Mucosa of rectum (tissue), 2 donors: Measurements from ENCODE around the gene WDR91.

ENCODE experiments used
- H3K27ac ChIP-seq, 2 donors: one replicate each; pipeline ENCODE4 v1.7.0; 2013; ENCODE audit warnings: inconsistent platforms in 2 of 2, low read depth in 2 of 2, low read length in 2 of 2
- H3K27me3 ChIP-seq, 2 donors: one replicate each; pipeline ENCODE4 v1.7.0; 2013; ENCODE audit warnings: low read length in 2 of 2; ENCODE audit not compliant: control insufficient read depth in 2 of 2, insufficient read depth in 2 of 2
- H3K36me3 ChIP-seq, 2 donors: one replicate each; pipeline ENCODE4 v1.7.0; 2013; ENCODE audit warnings: low read length in 2 of 2; ENCODE audit not compliant: control insufficient read depth in 2 of 2, insufficient read depth in 2 of 2
- H3K4me1 ChIP-seq, 2 donors: one replicate each; pipeline ENCODE4 v1.7.0; 2013; ENCODE audit warnings: low read length in 2 of 2, mild to moderate bottlenecking in 1 of 2; ENCODE audit not compliant: control insufficient read depth in 2 of 2, insufficient read depth in 2 of 2
- H3K4me3 ChIP-seq, 2 donors: one replicate each; pipeline ENCODE4 v1.7.0; 2013; ENCODE audit warnings: low read length in 2 of 2
- H3K9ac ChIP-seq, 2 donors: one replicate each; pipeline ENCODE4 v1.7.0; 2013; ENCODE audit warnings: low read length in 2 of 2, low read depth in 1 of 2, mild to moderate bottlenecking in 1 of 2
- H3K9me3 ChIP-seq, 2 donors: one replicate each; pipeline ENCODE4 v1.7.0; 2013; ENCODE audit warnings: low read length in 2 of 2; ENCODE audit not compliant: control insufficient read depth in 2 of 2
- donor health status: healthy.
- donor health status: Normal muscosa, but diverticular disease.

WDR91 gene

GRCh38 chr7:135199439-135199838 lies 11.9 kb downstream of the WDR91 start:
- H3K27me3 ChIP-seq: no peaks in the 10 kb centered on the region
- H3K4me1 ChIP-seq: no peaks in the 10 kb centered on the region
- H3K9ac ChIP-seq: no peak overlapping the region
- peaks cover 33 to 46% of the 10 kb centered on the region in 2 donors for H3K36me3 ChIP-seq
- H3K27ac ChIP-seq: no peak overlapping the region
- no peaks in the 10 kb centered on the region for H3K9me3 ChIP-seq
- H3K4me3 ChIP-seq: no peak overlapping the region

- Histone ChIP-seq H3K4me1 (no peaks in the 10 kb centered on the region), H3K4me3 (no peak overlapping the region), H3K9me3 (no peaks in the 10 kb centered on the region), H3K27me3 (no peaks in the 10 kb centered on the region), H3K36me3 (peaks cover 32 to 43% of the 10 kb centered on the region in 2 donors), H3K27ac (no peak overlapping the region), H3K9ac (no peak overlapping the region)
Observed at GRCh38 chr7:135197906-135198655, 13.2 kb downstream of the WDR91 start.

DNA sequence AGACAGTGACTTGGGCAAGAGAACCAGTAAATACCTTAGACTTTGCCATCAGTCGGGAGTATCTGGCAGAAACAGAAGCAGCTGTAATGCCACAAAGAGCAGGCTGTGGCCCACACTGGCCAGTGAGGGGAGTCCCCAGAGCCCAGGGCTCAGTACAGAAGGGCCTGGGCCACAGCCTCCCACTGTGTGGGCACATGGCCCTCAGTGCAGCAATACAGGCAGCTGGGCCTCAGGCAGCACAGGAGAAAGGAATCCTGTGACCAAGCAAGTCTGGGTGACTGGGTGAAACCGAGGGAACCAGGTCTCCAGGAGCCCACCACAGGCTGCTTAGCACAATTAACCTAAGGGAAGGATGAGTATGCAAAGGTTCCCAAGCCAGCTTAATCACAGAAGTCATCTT lies 14.0 kb downstream of the WDR91 start:
- Histone ChIP-seq H3K36me3 (peaks cover 30 to 45% of the 10 kb centered on the region in 2 donors), H3K9me3 (no peaks in the 10 kb centered on the region), H3K4me1 (no peaks in the 10 kb centered on the region), H3K9ac (no peak overlapping the region), H3K27me3 (no peaks in the 10 kb centered on the region), H3K4me3 (no peak overlapping the region), H3K27ac (no peak overlapping the region)

GRCh38 chr7:135195968-135196629 lies 15.2 kb downstream of the WDR91 start:
- Histone ChIP-seq H3K4me3 (no peak overlapping the region), H3K36me3 (peaks cover 27 to 47% of the 10 kb centered on the region in 2 donors), H3K27me3 (no peaks in the 10 kb centered on the region), H3K9me3 (no peaks in the 10 kb centered on the region), H3K9ac (no peak overlapping the region), H3K27ac (no peak overlapping the region), H3K4me1 (no peaks in the 10 kb centered on the region)

GRCh38 chr7:135195156-135195555 lies 16.2 kb downstream of the WDR91 start:
- no peak overlapping the region for H3K27ac ChIP-seq
- H3K4me3 ChIP-seq: no peak overlapping the region
- no peaks in the 10 kb centered on the region for H3K27me3 ChIP-seq
- peaks cover 27 to 40% of the 10 kb centered on the region in 2 donors for H3K36me3 ChIP-seq
- no peak overlapping the region for H3K9ac ChIP-seq
- no peaks in the 10 kb centered on the region for H3K9me3 ChIP-seq
- H3K4me1 ChIP-seq: no peaks in the 10 kb centered on the region

DNA sequence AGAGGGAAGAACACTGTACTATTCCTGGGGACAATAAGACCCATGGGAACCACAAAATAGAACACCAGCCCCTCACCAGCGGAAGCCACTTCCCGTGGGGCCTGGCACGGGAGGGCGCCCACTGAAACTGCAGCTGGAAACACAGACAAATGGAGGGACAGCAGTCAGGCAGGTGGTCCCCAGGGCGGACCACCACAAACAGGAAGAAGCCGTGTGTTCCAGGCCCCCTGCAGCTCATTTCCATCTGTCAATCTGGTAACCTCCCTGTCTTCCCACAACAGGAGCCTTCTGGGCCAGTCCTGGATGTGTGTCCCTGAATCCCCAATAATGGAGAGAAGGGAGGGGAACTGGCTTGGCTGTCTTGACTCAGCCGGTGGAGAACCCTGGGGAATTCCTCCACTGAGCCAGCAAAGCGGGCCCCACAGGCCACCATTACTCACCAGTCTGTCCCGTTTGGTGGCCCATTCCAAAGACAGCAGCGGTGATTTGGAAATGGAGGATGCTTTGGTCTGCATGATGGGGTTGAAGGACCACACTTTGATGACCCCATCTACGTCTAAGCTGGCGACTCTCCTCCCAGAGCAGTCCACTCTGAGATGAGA lies 16.7 kb downstream of the WDR91 start:
- Histone ChIP-seq H3K27me3 (no peaks in the 10 kb centered on the region), H3K4me3 (no peak overlapping the region), H3K9ac (no peak overlapping the region), H3K9me3 (no peaks in the 10 kb centered on the region), H3K36me3 (peaks cover 30 to 40% of the 10 kb centered on the region in 2 donors), H3K4me1 (no peaks in the 10 kb centered on the region), H3K27ac (no peak overlapping the region)

DNA sequence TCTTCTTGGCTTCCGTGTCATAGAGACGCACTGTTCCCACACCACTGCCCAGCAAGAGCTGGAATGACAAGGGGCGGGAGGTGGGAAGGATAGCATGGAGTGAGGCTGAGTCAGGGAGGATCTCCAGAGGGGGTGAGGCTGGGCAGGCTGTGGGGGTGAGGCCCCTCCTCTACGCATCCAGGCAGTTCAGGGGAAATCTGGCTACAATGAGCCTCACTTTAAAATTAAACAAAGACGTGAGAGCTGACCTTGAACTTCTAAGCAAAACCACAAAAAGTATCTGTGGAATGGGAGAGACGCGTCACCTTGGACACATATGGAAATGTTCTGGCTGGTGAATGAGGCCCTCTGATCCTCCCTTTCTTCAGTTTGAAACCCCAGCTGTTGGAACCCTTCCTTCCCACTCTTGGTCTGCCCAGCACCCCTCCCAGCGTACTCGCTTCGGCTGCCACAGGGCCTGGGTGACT lies 17.7 kb downstream of the WDR91 start:
- H3K4me3 ChIP-seq: no peak overlapping the region
- no peak overlapping the region for H3K9ac ChIP-seq
- H3K9me3 ChIP-seq: no peaks in the 10 kb centered on the region
- no peaks in the 10 kb centered on the region for H3K4me1 ChIP-seq
- no peak overlapping the region for H3K27ac ChIP-seq
- peaks cover 31 to 43% of the 10 kb centered on the region in 2 donors for H3K36me3 ChIP-seq
- no peaks in the 10 kb centered on the region for H3K27me3 ChIP-seq

- Histone ChIP-seq H3K4me3 (no peak overlapping the region), H3K27ac (no peak overlapping the region), H3K9ac (no peak overlapping the region), H3K36me3 (peaks cover 31 to 49% of the 10 kb centered on the region in 2 donors), H3K27me3 (no peaks in the 10 kb centered on the region), H3K4me1 (no peaks in the 10 kb centered on the region), H3K9me3 (no peaks in the 10 kb centered on the region)
Observed at GRCh38 chr7:135192914-135193536, 18.3 kb downstream of the WDR91 start.

GRCh38 chr7:135190703-135191102 lies 20.6 kb downstream of the WDR91 start:
- no peak overlapping the region for H3K4me3 ChIP-seq
- no peaks in the 10 kb centered on the region for H3K4me1 ChIP-seq
- H3K27me3 ChIP-seq: no peaks in the 10 kb centered on the region
- peaks cover 42 to 52% of the 10 kb centered on the region in 2 donors for H3K36me3 ChIP-seq
- H3K9ac ChIP-seq: no peak overlapping the region
- H3K27ac ChIP-seq: no peak overlapping the region
- H3K9me3 ChIP-seq: no peaks in the 10 kb centered on the region

DNA sequence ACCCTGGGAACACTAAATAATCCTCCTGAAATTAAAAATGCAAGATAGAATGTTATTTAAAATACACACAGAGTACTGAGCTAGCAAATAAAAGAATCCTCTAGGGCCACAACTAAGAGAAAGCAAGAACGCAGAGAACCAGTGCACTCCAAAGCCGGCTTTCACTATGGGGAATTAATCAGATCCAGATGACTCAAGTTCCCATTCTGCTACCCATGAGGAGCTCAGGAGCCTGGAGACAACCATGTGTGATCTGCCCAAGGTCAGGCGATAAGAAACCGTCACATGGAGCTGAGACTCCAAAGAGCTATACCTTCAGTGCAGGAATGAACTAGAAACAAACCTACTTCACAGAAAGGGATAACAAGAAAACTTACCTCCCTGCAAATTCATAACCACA lies 21.4 kb downstream of the WDR91 start:
- Histone ChIP-seq H3K9me3 (no peaks in the 10 kb centered on the region), H3K27ac (no peak overlapping the region), H3K27me3 (no peaks in the 10 kb centered on the region), H3K36me3 (peaks cover 47 to 58% of the 10 kb centered on the region in 2 donors), H3K4me1 (no peaks in the 10 kb centered on the region), H3K4me3 (no peak overlapping the region), H3K9ac (no peak overlapping the region)
